Panc1 (cell line): ENCODE data around the gene GRID1. TPM values are rescaled to one million over a fixed set of nuclear protein-coding genes. Genes with fewer than 3 reads are reported as not detected.

Experiments
- ATAC-seq: fragments of 200-7000 bp; cut with Tn5 transposase; 2 replicates; pipeline ENCODE4 v1.9.1; 2020; ENCODE audit warnings: mild to moderate bottlenecking, moderate library complexity
- BruUV-seq: library from RNA; stranded (reverse); fragments of 400-500 nt; replicated peaks from 2 replicates; lab custom pipeline; 2021; lab: Mats Ljungman, UMichigan
- CTCF ChIA-PET: fragments of 300-600 bp; sonication (Branson Sonifier 250); formaldehyde crosslinking; loops from one replicate; lab custom pipeline; 2022; ENCODE audit warnings: antibody characterized with exemption; lab: Charles Lee
- POLR2A ChIA-PET: fragments of 300-600 bp; sonication (Branson Sonifier 250); formaldehyde crosslinking; loops from one replicate; lab custom pipeline; 2022; ENCODE audit warnings: antibody characterized with exemption; lab: Charles Lee
- DNase-seq: peaks from one replicate; pipeline ENCODE4 v3.0.0-alpha.2; 2010; ENCODE audit warnings: low read depth, low spot score
- H3K27ac ChIP-seq: 2 replicates; pipeline ENCODE4 v1.5.1; 2011; ENCODE audit warnings: mild to moderate bottlenecking, low read length, inconsistent platforms
- H3K27me3 ChIP-seq: fragments of 200-500 bp; sonication (Bioruptor generic); 2 replicates; pipeline ENCODE4 v1.6.0; 2014; ENCODE audit warnings: low read length, inconsistent platforms; ENCODE audit not compliant: control insufficient read depth, insufficient read depth
- H3K36me3 ChIP-seq: fragments of 200-500 bp; sonication (Bioruptor generic); 2 replicates; pipeline ENCODE4 v1.5.1; 2014; ENCODE audit warnings: inconsistent platforms, mild to moderate bottlenecking, low read length, moderate library complexity; ENCODE audit not compliant: control insufficient read depth, insufficient read depth
- H3K4me1 ChIP-seq: 2 replicates; pipeline ENCODE4 v1.5.1; 2011; ENCODE audit warnings: inconsistent platforms, mild to moderate bottlenecking, low read length, moderate library complexity; ENCODE audit not compliant: control insufficient read depth, insufficient read depth
- H3K4me3 ChIP-seq, 2 experiments: 2 replicates each; pipeline ENCODE4 v1.5.1; 2011 to 2012; ENCODE audit warnings: low read depth in 2 of 2, low read length in 2 of 2, mild to moderate bottlenecking in 2 of 2, inconsistent platforms in 1 of 2, moderate library complexity in 1 of 2
- H3K9me3 ChIP-seq: fragments of 200-500 bp; sonication (Bioruptor generic); 2 replicates; pipeline ENCODE4 v1.5.1; 2014; ENCODE audit warnings: low read depth, mild to moderate bottlenecking, inconsistent platforms, low read length, moderate library complexity; ENCODE audit not compliant: control insufficient read depth, insufficient read depth
- CTCF ChIP-seq: fragments of 450-650 bp; IDR thresholded peaks from 2 replicates; pipeline ENCODE4 v1.5.1; 2017; ENCODE audit warnings: mild to moderate bottlenecking
- POLR2AphosphoS5 ChIP-seq: IDR thresholded peaks from 2 replicates; pipeline ENCODE4 v1.6.1; 2012; ENCODE audit warnings: mild to moderate bottlenecking, low read depth, low read length, moderate library complexity
- SIN3A ChIP-seq: IDR thresholded peaks from 2 replicates; pipeline ENCODE4 v1.6.1; 2012; ENCODE audit warnings: low read depth, mild to moderate bottlenecking, low read length, moderate library complexity, borderline replicate concordance; ENCODE audit not compliant: insufficient read depth
- TCF7L2 ChIP-seq: IDR thresholded peaks from 2 replicates; pipeline ENCODE4 v1.6.1; 2011; ENCODE audit warnings: mild to moderate bottlenecking, low read depth, low read length, inconsistent platforms
- in situ Hi-C: cut with HindIII; loops from 2 replicates; pipeline ENCODE4 v1.10.0; 2016; ENCODE audit warnings: low sequenced_read_pairs, low pct_unique_long_range_greater_than_20kb
- intact Hi-C: fragments of 100-400 bp; cut with micrococcal nuclease; formaldehyde crosslinking; loops from one replicate; pipeline ENCODE4 v1.10.0; 2022; ENCODE audit not compliant: unreplicated experiment
- total RNA-seq: library from RNA; stranded (reverse); gene quantifications from one replicate; pipeline ENCODE4 v1.2.1, GENCODE V29; 2021; ENCODE audit not compliant: unreplicated experiment
- TF ChIP-seq, protein P1 (sequence below), 2 experiments: IDR thresholded peaks; 2 replicates each; pipeline ENCODE4 v1.6.1; 2011 to 2012; ENCODE audit warnings: low read depth in 2 of 2, control low read depth in 1 of 2, low read length in 1 of 2, mild to moderate bottlenecking in 1 of 2, moderate library complexity in 1 of 2; ENCODE audit not compliant: insufficient read depth in 1 of 2

GRID1 gene
- total RNA-seq, 1 experiment from 2014 or later, result 2.3 TPM

GRCh38 chr10:85580585-85580984 lies 786.0 kb downstream of the GRID1 start:
- no peak for ATAC-seq
- no peak overlapping the region for H3K27ac ChIP-seq
- TF ChIP-seq TCF7L2, result no peak
- TF ChIP-seq, protein P1, sequence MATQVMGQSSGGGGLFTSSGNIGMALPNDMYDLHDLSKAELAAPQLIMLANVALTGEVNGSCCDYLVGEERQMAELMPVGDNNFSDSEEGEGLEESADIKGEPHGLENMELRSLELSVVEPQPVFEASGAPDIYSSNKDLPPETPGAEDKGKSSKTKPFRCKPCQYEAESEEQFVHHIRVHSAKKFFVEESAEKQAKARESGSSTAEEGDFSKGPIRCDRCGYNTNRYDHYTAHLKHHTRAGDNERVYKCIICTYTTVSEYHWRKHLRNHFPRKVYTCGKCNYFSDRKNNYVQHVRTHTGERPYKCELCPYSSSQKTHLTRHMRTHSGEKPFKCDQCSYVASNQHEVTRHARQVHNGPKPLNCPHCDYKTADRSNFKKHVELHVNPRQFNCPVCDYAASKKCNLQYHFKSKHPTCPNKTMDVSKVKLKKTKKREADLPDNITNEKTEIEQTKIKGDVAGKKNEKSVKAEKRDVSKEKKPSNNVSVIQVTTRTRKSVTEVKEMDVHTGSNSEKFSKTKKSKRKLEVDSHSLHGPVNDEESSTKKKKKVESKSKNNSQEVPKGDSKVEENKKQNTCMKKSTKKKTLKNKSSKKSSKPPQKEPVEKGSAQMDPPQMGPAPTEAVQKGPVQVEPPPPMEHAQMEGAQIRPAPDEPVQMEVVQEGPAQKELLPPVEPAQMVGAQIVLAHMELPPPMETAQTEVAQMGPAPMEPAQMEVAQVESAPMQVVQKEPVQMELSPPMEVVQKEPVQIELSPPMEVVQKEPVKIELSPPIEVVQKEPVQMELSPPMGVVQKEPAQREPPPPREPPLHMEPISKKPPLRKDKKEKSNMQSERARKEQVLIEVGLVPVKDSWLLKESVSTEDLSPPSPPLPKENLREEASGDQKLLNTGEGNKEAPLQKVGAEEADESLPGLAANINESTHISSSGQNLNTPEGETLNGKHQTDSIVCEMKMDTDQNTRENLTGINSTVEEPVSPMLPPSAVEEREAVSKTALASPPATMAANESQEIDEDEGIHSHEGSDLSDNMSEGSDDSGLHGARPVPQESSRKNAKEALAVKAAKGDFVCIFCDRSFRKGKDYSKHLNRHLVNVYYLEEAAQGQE (IDR thresholded peaks at IDR 0.05; ENCODE audit: insufficient read depth in 1 of 2, low read depth in 2 of 2, low read length in 1 of 2), result no peak
- no peak for TF ChIP-seq CTCF
- TF ChIP-seq SIN3A, result no peak
- no peak for TF ChIP-seq POLR2AphosphoS5

DNA sequence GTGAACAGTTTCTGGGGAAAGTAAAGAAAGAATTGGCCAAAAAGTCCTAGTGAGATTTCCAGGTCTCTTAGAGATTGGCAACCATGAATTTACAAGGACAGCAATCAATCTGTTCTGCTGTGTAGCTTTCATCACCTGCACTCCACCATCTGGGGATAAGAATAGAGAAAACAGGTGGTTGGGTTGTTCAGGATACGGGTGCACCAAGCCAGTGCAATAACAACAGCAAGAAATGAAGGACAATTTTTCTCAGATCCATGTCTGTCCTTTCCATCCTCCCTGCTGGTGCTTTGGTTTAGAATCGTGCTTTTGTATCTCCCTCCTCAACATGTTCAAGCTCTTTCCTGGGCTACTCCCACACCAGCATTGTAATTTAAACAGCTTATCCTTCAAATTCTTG lies 787.7 kb downstream of the GRID1 start:
- in situ Hi-C loops, result no loop called here
- CTCF ChIA-PET, result no interaction called here
- intact Hi-C loops, result no loop called here
- no peak for DNase-seq
- Histone ChIP-seq H3K36me3 (no peaks in the 10 kb centered on the region), H3K4me3 (no peak overlapping the region), H3K9me3 (no peaks in the 10 kb centered on the region), H3K4me1 (no peaks in the 10 kb centered on the region), H3K27me3 (no peaks in the 10 kb centered on the region), H3K27ac (no peak overlapping the region)
- TF ChIP-seq, protein P1 (IDR thresholded peaks at IDR 0.05; ENCODE audit: insufficient read depth in 1 of 2, low read depth in 2 of 2, low read length in 1 of 2), result no peak
- TF ChIP-seq POLR2AphosphoS5 (no peak), CTCF (no peak), TCF7L2 (no peak), SIN3A (no peak)
- no TSS peak for BruUV-seq
- ATAC-seq, result no peak
- POLR2A ChIA-PET, result no interaction called here

More at GRCh38 chr10:85580585-85580984, 786.0 kb downstream of the GRID1 start:
- H3K4me1 ChIP-seq, result no peaks in the 10 kb centered on the region
- no peak for DNase-seq
- ChIA-PET CTCF (no interaction called here), POLR2A (no interaction called here)
- no peak overlapping the region for H3K4me3 ChIP-seq
- in situ Hi-C loops (no loop called here), intact Hi-C loops (no loop called here)
- no peaks in the 10 kb centered on the region for H3K36me3 ChIP-seq
- no TSS peak for BruUV-seq
- no peaks in the 10 kb centered on the region for H3K27me3 ChIP-seq
- no peaks in the 10 kb centered on the region for H3K9me3 ChIP-seq
